Panc1 (cell line): ENCODE measurements around the gene PKP2. TPM values are rescaled to one million over a fixed set of nuclear protein-coding genes. Genes with fewer than 3 reads are reported as not detected.
"Not testable (repeated sequence)": the region's sequence is repeated elsewhere in the genome, so short reads cannot be mapped to it uniquely, and the experiment has no call there.

ENCODE experiments used
- ATAC-seq: fragments of 200-7000 bp; cut with Tn5 transposase; 2 replicates; pipeline ENCODE4 v1.9.1; 2020; ENCODE audit warnings: mild to moderate bottlenecking, moderate library complexity
- BruUV-seq: library from RNA; stranded (reverse); fragments of 400-500 nt; replicated peaks from 2 replicates; lab custom pipeline; 2021; lab: Mats Ljungman, UMichigan
- CTCF ChIA-PET: fragments of 300-600 bp; sonication (Branson Sonifier 250); formaldehyde crosslinking; loops from one replicate; lab custom pipeline; 2022; ENCODE audit warnings: antibody characterized with exemption; lab: Charles Lee
- POLR2A ChIA-PET: fragments of 300-600 bp; sonication (Branson Sonifier 250); formaldehyde crosslinking; loops from one replicate; lab custom pipeline; 2022; ENCODE audit warnings: antibody characterized with exemption; lab: Charles Lee
- DNase-seq: peaks from one replicate; pipeline ENCODE4 v3.0.0-alpha.2; 2010; ENCODE audit warnings: low read depth, low spot score
- H3K27ac ChIP-seq: 2 replicates; pipeline ENCODE4 v1.5.1; 2011; ENCODE audit warnings: mild to moderate bottlenecking, low read length, inconsistent platforms
- H3K27me3 ChIP-seq: fragments of 200-500 bp; sonication (Bioruptor generic); 2 replicates; pipeline ENCODE4 v1.6.0; 2014; ENCODE audit warnings: low read length, inconsistent platforms; ENCODE audit not compliant: control insufficient read depth, insufficient read depth
- H3K36me3 ChIP-seq: fragments of 200-500 bp; sonication (Bioruptor generic); 2 replicates; pipeline ENCODE4 v1.5.1; 2014; ENCODE audit warnings: inconsistent platforms, mild to moderate bottlenecking, low read length, moderate library complexity; ENCODE audit not compliant: control insufficient read depth, insufficient read depth
- H3K4me1 ChIP-seq: 2 replicates; pipeline ENCODE4 v1.5.1; 2011; ENCODE audit warnings: inconsistent platforms, mild to moderate bottlenecking, low read length, moderate library complexity; ENCODE audit not compliant: control insufficient read depth, insufficient read depth
- H3K4me3 ChIP-seq, 2 experiments: 2 replicates each; pipeline ENCODE4 v1.5.1; 2011 to 2012; ENCODE audit warnings: low read depth in 2 of 2, low read length in 2 of 2, mild to moderate bottlenecking in 2 of 2, inconsistent platforms in 1 of 2, moderate library complexity in 1 of 2
- H3K9me3 ChIP-seq: fragments of 200-500 bp; sonication (Bioruptor generic); 2 replicates; pipeline ENCODE4 v1.5.1; 2014; ENCODE audit warnings: low read depth, mild to moderate bottlenecking, inconsistent platforms, low read length, moderate library complexity; ENCODE audit not compliant: control insufficient read depth, insufficient read depth
- CTCF ChIP-seq: fragments of 450-650 bp; IDR thresholded peaks from 2 replicates; pipeline ENCODE4 v1.5.1; 2017; ENCODE audit warnings: mild to moderate bottlenecking
- POLR2AphosphoS5 ChIP-seq: IDR thresholded peaks from 2 replicates; pipeline ENCODE4 v1.6.1; 2012; ENCODE audit warnings: mild to moderate bottlenecking, low read depth, low read length, moderate library complexity
- REST ChIP-seq, 2 experiments: IDR thresholded peaks; 2 replicates each; pipeline ENCODE4 v1.6.1; 2011 to 2012; ENCODE audit warnings: low read depth in 2 of 2, control low read depth in 1 of 2, low read length in 1 of 2, mild to moderate bottlenecking in 1 of 2, moderate library complexity in 1 of 2; ENCODE audit not compliant: insufficient read depth in 1 of 2
- SIN3A ChIP-seq: IDR thresholded peaks from 2 replicates; pipeline ENCODE4 v1.6.1; 2012; ENCODE audit warnings: low read depth, mild to moderate bottlenecking, low read length, moderate library complexity, borderline replicate concordance; ENCODE audit not compliant: insufficient read depth
- TCF7L2 ChIP-seq: IDR thresholded peaks from 2 replicates; pipeline ENCODE4 v1.6.1; 2011; ENCODE audit warnings: mild to moderate bottlenecking, low read depth, low read length, inconsistent platforms
- in situ Hi-C: cut with HindIII; loops from 2 replicates; pipeline ENCODE4 v1.10.0; 2016; ENCODE audit warnings: low sequenced_read_pairs, low pct_unique_long_range_greater_than_20kb
- intact Hi-C: fragments of 100-400 bp; cut with micrococcal nuclease; formaldehyde crosslinking; loops from one replicate; pipeline ENCODE4 v1.10.0; 2022; ENCODE audit not compliant: unreplicated experiment
- total RNA-seq: library from RNA; stranded (reverse); gene quantifications from one replicate; pipeline ENCODE4 v1.2.1, GENCODE V29; 2021; ENCODE audit not compliant: unreplicated experiment

The PKP2 gene
- total RNA-seq, 1 experiment from 2014 or later, result 2.2 TPM

- TF ChIP-seq TCF7L2 (no peak), CTCF (no peak), SIN3A (no peak), REST (IDR thresholded peaks at IDR 0.05; ENCODE audit: insufficient read depth in 1 of 2, low read depth in 2 of 2, low read length in 1 of 2) (no peak), POLR2AphosphoS5 (no peak)
- Histone ChIP-seq H3K4me3 (no peak overlapping the region), H3K36me3 (no peaks in the 10 kb centered on the region), H3K27me3 (peaks cover 3% of the 10 kb centered on the region; the same call in 1 of the 2 replicates), H3K9me3 (no peaks in the 10 kb centered on the region), H3K27ac (no peak overlapping the region), H3K4me1 (no peaks in the 10 kb centered on the region)
- no TSS peak for BruUV-seq
- DNase-seq (no peak), ATAC-seq (no peak)
- ChIA-PET CTCF (no interaction called here), POLR2A (no interaction called here)
- in situ Hi-C loops (no loop called here), intact Hi-C loops (no loop called here)
These were observed 14.9 kb downstream of the PKP2 start for GRCh38 chr12:32881702-32882101.

GRCh38 chr12:32881107-32881506 lies 15.5 kb downstream of the PKP2 start:
- Histone ChIP-seq H3K27me3 (peaks cover 3% of the 10 kb centered on the region; the same call in 1 of the 2 replicates), H3K36me3 (no peaks in the 10 kb centered on the region), H3K4me3 (no peak overlapping the region), H3K4me1 (no peaks in the 10 kb centered on the region), H3K27ac (no peak overlapping the region), H3K9me3 (no peaks in the 10 kb centered on the region)
- intact Hi-C loops (no loop called here), in situ Hi-C loops (no loop called here)
- ATAC-seq (no peak), DNase-seq (no peak)
- ChIA-PET POLR2A (no interaction called here), CTCF (no interaction called here)
- TF ChIP-seq TCF7L2, result no peak
- no peak for TF ChIP-seq POLR2AphosphoS5
- no peak for TF ChIP-seq SIN3A
- TF ChIP-seq CTCF, result no peak
- TF ChIP-seq REST (IDR thresholded peaks at IDR 0.05; ENCODE audit: insufficient read depth in 1 of 2, low read depth in 2 of 2, low read length in 1 of 2), result no peak
- BruUV-seq, result no TSS peak

- in situ Hi-C loops, H3K9me3 ChIP-seq, ATAC-seq, H3K27me3 ChIP-seq, H3K4me1 ChIP-seq, DNase-seq, POLR2A ChIA-PET, H3K27ac ChIP-seq, H3K36me3 ChIP-seq, BruUV-seq, intact Hi-C loops, H3K4me3 ChIP-seq: not testable (repeated sequence)
- CTCF ChIA-PET, result interaction anchor here (0.7 kb wide), 1 partner anchor 154 kb away, joined by 10 read pairs; no protein-coding TSS in a partner anchor
These were observed 17.5 kb downstream of the PKP2 start for GRCh38 chr12:32879066-32879465.
